H54 (cell line): ENCODE data around the gene NRXN3.

Experiments
- DNase-seq: peaks from one replicate; pipeline ENCODE4 v3.0.0; 2011; ENCODE audit warnings: low spot score, mixed read lengths; ENCODE audit not compliant: insufficient read length
- FAIRE-seq: peaks from 3 replicates; lab custom pipeline; 2011; peaks lifted over from hg19 to GRCh38; lab: Jason Lieb, UNC
- POLR2A ChIP-seq: IDR thresholded peaks from 2 replicates; pipeline ENCODE4 v1.6.1; 2011; ENCODE audit warnings: low read depth, mild to moderate bottlenecking, low read length

Gene NRXN3

DNA sequence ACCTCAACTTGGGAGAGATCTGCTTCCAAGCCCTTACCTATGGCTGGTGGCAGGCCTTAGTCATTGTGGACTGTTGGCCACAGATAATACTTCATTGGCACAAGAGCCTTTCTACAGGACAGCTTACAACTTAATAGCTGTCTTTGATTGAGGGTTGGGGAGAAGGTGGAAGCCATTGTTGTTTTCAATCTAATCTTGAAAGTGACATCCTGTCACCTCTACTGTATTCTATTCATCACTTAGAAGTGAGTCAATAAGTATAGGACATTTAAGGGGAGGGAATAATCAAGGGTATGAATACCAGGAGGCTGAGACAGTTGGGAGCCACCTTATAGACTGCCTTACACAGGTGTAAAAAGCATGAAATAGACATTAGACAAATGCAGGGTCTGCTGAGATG lies 906.3 kb downstream of the NRXN3 start:
- FAIRE-seq = no peak

DNA sequence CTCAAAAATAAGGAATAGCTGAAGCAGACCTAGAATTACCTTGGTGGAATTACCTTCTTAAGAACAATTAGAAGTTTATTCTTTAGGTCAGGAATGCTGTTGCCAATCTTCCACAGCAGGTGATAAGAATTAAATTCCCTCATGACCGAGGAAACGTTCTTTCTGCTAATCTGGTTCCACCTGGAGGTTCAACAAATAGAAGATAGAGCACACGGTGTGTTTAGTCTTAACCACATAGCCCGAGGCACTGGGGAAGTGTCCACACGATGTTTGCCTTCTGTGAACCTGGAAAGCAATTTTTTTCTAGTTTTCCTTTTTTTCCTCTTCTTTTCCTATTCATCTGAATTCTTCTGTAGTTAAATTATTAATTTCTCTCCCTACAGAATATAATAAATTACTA lies 906.9 kb downstream of the NRXN3 start:
- no peak for FAIRE-seq
- TF ChIP-seq POLR2A = no peak
- no peak for DNase-seq

More for the DNA sequence above, 906.3 kb downstream of the NRXN3 start:
- DNase-seq = no peak
- TF ChIP-seq POLR2A = no peak

DNA sequence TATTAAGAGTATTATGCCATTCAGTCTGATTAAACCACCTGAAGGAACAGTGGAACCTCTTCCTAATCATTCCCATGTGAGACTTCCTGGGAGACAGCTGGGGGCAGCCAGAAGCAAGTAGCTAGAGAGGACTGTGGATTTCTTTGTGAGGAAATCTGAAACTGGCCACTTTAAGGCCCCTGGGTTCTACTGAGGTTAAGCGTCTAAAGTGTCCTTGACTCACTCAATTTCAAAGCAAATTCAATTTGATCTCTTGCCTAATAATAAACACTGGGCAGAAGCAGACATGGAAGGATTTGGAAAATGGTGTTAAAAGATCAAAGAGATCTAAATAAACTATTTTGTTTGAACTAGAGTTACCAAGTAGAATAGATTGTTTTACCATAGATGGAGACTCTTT lies 909.9 kb downstream of the NRXN3 start:
- DNase-seq = no peak
- FAIRE-seq = no peak
- no peak for TF ChIP-seq POLR2A

DNA sequence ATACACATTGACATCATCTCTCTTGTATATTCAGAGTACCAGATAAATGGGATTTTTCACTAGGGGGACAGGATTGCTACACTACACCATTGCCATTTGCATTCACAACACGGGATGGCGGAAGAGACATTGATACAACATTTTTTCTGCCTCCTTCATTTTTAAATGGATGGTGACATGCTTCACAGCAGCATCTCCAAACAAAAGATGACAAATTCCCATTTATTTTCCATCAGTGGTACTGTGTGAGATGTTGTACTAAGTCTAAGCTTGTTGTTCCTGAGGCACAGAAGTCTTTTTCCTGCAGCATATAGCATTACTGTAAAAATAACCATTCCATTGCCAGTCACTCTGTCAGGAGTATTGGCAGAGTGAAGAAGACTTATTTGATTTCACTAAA lies 912.7 kb downstream of the NRXN3 start:
- FAIRE-seq = no peak
- TF ChIP-seq POLR2A = no peak
- no peak for DNase-seq

DNA sequence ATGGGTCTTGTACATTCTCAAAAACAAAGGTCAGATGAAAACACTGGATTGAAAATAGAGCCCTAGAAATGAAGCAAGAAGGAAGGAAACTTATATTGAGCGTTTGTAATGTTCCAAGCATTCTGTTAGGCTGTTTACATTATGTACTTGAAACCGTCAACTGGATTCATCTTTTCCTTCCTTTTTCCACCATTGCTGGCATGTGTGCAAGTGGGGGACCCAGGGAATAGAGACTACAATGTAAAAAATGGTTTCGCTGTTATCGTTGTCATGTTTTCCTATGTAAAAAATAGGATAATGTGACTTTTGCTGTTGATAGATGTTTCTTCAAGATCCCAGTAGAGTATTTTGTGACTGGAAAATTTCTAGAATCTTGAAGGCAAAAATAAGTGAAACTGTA lies 913.2 kb downstream of the NRXN3 start:
- FAIRE-seq (no peak), DNase-seq (no peak)
- no peak for TF ChIP-seq POLR2A

DNA sequence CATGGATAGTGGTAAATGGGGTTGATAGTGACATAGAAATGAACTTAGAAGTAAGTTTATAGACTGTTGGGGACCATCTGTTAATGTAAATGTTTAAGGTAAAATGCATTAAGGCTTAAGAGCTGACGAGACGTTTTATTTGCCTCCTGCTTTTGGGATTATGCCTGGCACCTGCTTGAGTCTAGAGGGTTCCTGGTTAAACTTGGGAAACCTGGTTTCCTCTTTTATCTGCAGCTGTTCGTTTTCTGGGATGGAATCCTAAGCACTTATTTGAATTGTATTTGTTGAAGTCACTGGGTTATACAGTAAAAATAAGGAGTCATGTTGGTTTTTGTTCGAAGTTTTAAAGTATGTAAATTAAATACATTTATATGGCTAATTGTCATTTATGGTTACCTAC lies 914.7 kb downstream of the NRXN3 start:
- DNase-seq = no peak
- no peak for FAIRE-seq

DNA sequence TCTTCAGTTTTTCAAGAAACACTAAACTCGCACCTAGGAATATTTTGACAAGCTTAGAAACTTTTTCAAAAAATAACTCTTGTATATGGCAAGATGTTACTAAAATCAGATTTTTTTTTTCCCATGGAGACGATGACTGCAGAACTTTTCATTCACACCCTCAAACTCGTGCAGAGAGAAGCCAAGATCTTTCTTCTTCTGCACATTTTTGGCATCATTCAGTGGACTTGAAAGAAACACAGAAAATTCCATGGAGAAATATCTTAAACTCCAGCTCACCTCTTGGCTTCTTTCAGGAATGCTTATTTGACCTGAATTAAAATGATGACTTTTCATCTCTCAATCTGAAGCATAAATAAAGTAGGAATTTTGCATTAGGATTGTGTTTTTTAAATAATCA lies 919.4 kb downstream of the NRXN3 start:
- TF ChIP-seq POLR2A = no peak
- FAIRE-seq (no peak), DNase-seq (no peak)

More for the DNA sequence above, 914.7 kb downstream of the NRXN3 start:
- TF ChIP-seq POLR2A = no peak

DNA sequence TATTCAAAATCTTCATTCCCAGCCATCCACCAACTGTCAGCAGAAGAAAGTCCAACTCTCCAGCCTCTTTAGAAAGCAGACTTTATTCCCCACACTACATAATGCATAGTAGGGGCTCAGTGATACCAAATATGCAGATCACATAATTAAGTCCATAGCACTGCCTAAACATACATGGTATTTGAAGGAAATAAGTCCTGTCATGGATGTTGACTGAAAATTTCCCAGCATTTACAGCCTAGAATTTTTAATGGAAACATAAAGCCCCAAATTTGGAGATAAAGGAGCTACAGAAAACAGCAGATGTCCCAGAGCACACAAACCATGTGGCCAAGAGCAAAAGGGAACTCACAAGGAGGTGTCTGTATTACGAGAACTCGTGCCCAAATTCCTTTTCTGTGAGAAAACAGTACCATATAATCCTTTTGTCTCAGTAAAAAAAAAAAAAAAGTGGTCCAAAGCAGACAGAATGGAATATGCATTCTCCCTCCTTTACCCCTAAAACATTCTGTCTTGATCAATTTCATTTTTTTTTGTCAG lies 920.5 kb downstream of the NRXN3 start:
- FAIRE-seq (no peak), DNase-seq (no peak)
- no peak for TF ChIP-seq POLR2A

DNA sequence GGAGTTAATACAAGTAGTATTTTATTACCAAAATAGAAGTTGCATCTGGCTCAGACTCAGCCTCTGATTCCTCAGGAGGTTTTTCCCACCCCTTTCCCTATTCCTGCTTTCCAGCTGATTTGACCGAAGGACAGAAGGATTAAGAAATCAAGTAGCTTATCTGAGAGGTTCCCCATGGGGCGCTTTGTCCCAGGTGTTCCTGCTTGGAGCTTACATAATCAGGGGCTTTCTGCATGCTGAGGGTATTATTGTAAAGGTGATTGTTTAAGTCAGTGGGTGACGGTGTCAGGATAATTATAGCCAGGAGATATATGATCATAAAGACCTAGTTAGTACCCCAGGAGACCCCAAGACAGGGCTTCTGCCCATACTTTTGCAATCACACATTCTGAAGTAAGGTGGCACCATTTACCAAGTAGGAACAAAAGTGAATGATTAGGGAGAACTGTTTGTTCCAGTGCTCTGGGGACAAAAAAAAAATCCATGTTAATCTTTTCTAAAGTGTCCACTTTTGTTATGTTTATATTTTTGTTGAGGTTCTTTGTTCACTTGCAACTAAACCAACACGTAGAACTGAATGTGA lies 921.3 kb downstream of the NRXN3 start:
- no peak for TF ChIP-seq POLR2A
- FAIRE-seq (no peak), DNase-seq (no peak)

DNA sequence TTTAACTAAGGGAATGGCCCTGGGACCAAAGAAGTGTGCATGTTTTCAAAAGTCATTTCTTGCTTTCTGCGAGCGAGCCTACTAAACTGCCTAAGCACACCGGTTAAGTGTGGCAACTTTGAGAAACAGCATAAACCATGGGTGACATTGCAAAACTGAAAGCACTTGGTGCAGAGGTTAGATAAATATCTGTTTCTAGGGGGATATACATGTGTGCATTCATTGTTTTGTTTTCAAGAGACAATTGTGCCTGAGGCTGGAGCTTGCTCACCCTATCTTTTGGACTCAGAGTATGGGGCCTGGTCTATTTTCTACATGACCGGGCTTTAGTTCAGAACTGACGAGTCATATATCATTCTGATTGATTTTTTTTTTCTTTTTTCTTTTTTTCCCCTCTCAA lies 923.4 kb downstream of the NRXN3 start:
- DNase-seq = no peak
- TF ChIP-seq POLR2A = no peak
- FAIRE-seq = no peak

DNA sequence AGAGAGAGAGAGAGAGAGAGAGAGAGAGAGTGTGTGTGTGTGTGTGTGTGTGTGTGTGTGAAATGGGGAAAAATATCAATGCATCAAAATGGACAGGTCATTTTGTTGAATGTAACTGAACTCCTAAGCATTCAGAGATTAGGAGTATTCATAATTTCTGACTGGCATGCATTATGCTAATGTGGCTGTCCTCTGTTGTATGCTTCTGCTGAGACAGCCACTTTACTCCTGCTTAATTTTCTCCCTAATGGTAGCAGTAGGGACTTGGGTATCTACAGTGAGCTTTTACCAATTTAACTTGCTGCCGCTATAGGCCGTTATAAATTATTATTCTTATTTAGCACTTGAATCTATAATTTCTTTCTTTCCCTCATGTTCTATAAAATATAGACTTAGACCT lies 924.8 kb downstream of the NRXN3 start:
- no peak for TF ChIP-seq POLR2A
- FAIRE-seq (no peak), DNase-seq (no peak)

DNA sequence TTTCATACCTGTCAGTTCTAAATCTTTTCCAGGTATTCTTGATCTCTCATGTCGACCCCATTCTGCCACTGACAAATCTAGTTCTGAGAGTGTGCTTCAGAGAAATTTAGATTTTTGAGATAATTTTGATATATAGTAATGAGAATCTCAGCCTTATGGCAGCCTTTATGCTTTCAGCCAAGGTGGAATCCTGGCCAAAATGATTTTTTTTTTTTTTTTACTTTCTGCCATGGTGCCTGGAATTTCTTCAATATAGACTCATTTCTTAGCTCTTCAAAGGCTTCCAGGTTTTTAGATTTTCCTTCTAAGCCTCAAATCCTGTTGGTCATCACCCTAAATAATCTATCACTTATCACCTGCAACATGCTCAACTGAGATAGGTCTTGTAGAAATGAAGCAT lies 926.6 kb downstream of the NRXN3 start:
- FAIRE-seq (no peak), DNase-seq (no peak)
- no peak for TF ChIP-seq POLR2A

DNA sequence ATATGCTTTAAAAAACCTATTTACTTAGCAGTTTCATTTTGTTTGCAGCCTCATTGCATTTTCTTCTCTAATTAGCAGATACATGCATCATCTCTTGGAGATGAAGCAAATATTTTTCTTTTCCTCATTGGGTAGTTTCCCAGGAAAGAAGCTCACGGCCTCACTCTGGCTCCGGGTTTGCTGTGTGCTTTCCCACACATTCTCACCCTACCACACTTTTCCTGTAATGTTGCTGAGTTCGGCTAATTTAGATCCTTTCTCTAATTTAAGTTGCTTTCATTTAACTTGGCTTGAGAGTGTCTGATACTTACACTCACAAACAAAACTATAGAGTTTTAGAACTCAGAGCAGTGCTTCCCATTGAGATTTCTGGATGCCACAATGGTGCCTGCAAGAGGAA lies 928.2 kb downstream of the NRXN3 start:
- FAIRE-seq = no peak
- no peak for TF ChIP-seq POLR2A
- DNase-seq = no peak

DNA sequence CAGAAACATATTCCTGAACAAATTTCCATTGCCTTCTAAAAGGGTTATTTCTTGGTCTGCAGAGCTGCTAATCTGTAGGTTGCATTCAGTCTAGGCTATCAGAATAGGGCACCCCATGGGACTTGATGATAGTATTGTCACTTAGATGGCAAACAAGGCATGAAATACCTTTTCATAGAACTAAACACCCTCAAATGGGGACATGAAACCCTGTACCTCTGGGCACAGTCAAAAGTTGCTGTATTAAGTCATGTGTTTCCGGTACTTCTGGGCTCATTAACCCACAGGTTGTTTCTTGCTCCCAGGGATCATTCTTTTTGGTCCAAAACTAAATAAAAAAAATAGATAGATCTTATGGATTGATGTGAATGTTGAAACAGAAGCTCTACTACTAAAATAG lies 930.4 kb downstream of the NRXN3 start:
- TF ChIP-seq POLR2A = no peak
- FAIRE-seq (no peak), DNase-seq (no peak)

DNA sequence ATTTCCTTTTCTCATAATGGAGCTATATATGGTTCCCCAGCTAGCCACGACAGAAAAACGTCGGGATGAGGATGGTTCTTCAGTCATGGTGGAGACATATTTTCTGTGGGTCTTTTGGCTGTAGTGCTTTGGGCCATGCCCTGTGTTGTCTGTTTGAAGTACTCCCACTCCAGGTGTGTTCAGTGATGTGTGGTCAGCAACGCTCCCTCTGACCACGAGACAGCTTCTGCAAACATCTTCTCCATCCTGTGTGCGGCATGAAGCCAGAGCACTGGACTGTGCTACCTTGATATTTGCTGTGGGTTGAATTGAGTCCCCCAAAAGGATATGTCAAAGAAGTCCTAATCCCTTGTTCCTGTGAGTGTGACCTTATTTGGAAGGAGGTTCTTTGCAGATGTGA lies 931.2 kb downstream of the NRXN3 start:
- FAIRE-seq (no peak), DNase-seq (no peak)
- TF ChIP-seq POLR2A = no peak
